NCI-H146 (cell line): ENCODE results near the gene NEK9.

Experiments used
- DNase-seq: peaks from one replicate; lab custom pipeline; 2025; lab: John Stamatoyannopoulos, UW

Gene NEK9

GRCh38 chr14:75067212-75067611 lies 59.6 kb downstream of the NEK9 start:
- no peak for DNase-seq

GRCh38 chr14:75066691-75067090 lies 60.2 kb downstream of the NEK9 start:
- no peak for DNase-seq

GRCh38 chr14:75064205-75064567 lies 62.7 kb downstream of the NEK9 start:
- no peak for DNase-seq

- peak; percentile 88 for DNase-seq
Measured at GRCh38 chr14:75063491-75064204, 63.2 kb downstream of the NEK9 start, which contains the start of gene ACYP1. TSS of gene ACYP1 (minus strand) at chr14:75064024. CDS start at chr14:75063553, 471 bp downstream.

- DNase-seq, result no peak
Measured at GRCh38 chr14:75063013-75063412, 63.8 kb downstream of the NEK9 start.

GRCh38 chr14:75060420-75060819 lies 66.4 kb downstream of the NEK9 start:
- DNase-seq, result no peak

- no peak for DNase-seq
Measured at GRCh38 chr14:75059642-75060041, 67.2 kb downstream of the NEK9 start.

GRCh38 chr14:75054421-75054820 lies 72.4 kb downstream of the NEK9 start:
- DNase-seq, result no peak

GRCh38 chr14:75053396-75054291 lies 73.2 kb downstream of the NEK9 start:
- no peak for DNase-seq

GRCh38 chr14:75051556-75051899 lies 75.3 kb downstream of the NEK9 start:
- no peak for DNase-seq

GRCh38 chr14:75050852-75051555 lies 75.8 kb downstream of the NEK9 start, which contains the start of gene MLH3:
TSS of gene MLH3 (minus strand) at chr14:75051467. CDS start at chr14:75049655, 1,812 bp downstream.
- peak; percentile 84 for DNase-seq

- no peak for DNase-seq
Measured at GRCh38 chr14:75049731-75050201, 77.1 kb downstream of the NEK9 start.

- DNase-seq, result no peak
Measured at GRCh38 chr14:75049136-75049535, 77.7 kb downstream of the NEK9 start.

GRCh38 chr14:75048101-75048500 lies 78.7 kb downstream of the NEK9 start:
- DNase-seq, result no peak

GRCh38 chr14:75047506-75047905 lies 79.3 kb downstream of the NEK9 start:
- DNase-seq, result no peak

- no peak for DNase-seq
Measured at GRCh38 chr14:75046899-75047298, 79.9 kb downstream of the NEK9 start.

- no peak for DNase-seq
Measured at GRCh38 chr14:75046275-75046674, 80.6 kb downstream of the NEK9 start.

GRCh38 chr14:75044752-75045151 lies 82.1 kb downstream of the NEK9 start:
- no peak for DNase-seq

- DNase-seq, result no peak
Measured at GRCh38 chr14:75044322-75044721, 82.5 kb downstream of the NEK9 start.

GRCh38 chr14:75042035-75042434 lies 84.8 kb downstream of the NEK9 start:
- DNase-seq, result no peak

GRCh38 chr14:75041613-75042012 lies 85.2 kb downstream of the NEK9 start:
- no peak for DNase-seq

- DNase-seq, result no peak
Measured at GRCh38 chr14:75040959-75041358, 85.9 kb downstream of the NEK9 start.
